Measurements from ENCODE around the gene ARHGEF17. TPM values are rescaled to one million over a fixed set of nuclear protein-coding genes. Genes with fewer than 3 reads are reported as not detected.
A peak's percentile ranks its signal among the peaks of the same experiment; 100 is the strongest.

ARHGEF17 gene
- 10 to 100 TPM in 1 of 2 donors, 1 to 10 TPM in 1; 8.6 to 13.4 TPM for total RNA-seq

DNA sequence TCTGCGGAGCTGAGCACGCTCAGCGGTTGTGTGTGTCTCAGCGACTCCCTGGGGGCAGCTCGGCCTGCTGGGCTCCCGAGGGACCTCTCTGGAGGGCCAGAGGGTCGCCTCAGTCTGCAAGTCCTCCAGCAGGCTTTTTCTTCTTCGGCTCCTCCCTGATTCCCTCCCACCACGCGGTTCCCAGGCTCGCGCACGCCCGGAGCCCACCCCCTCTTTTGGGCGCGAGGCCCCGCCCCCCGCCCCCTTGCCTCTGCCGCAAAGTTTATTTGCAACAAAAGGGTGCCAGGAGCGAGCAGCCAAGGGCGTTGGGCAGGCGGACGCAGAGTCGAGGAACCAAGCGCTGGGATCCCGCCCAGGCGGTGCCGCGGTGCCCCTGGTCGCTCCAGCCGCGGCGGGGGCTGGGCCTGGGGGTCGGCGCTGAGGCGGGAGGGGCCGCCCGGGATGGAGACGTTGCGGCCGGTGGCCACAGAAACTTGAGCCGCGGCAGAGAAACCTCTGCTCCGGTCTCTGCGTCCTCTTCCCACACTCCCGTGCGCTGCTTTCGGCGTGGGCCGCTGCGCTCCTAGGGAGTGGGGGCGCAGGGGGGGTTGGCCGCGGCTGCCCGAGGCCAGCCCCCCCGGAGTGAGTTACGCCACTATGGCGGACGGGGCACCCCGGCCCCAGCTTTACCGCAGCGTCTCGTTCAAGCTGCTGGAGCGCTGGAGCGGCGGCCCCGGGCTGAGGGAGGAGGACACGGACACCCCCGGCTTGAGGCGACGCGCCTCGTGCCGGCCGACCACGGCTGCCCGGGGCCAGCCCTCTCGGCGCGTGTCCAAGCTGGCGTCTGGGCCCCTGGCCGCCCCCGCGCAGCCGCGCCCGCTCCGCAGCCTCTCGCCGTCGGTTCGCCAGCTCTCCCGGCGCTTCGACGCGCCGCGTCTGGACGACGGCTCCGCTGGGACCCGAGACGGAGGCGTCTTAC lies at the start of gene ARHGEF17:
TSS of gene ARHGEF17 (plus strand) at position 274 of the 958 bp plus-strand sequence. CDS start at position 637, 363 bp downstream.
- peak within 1 kb of the TSS; percentile 87 for H3K27ac ChIP-seq
- H3K9me3 ChIP-seq = no peaks in the 10 kb centered on the region
- no peaks in the 10 kb centered on the region for H3K36me3 ChIP-seq
- H3K4me3 ChIP-seq = peak within 1 kb of the TSS; percentile 60
- TF ChIP-seq CTCF (IDR thresholded peaks at IDR 0.05) = no peak
- intact Hi-C loops (cut with DNase I) = no loop called here
- DNase-seq = peak; percentile 68
- peak within 1 kb of the TSS; percentile 73 to 77 for H3K9ac ChIP-seq (ENCODE audit: low read depth in 2 of 2, low read length in 2 of 2)
- no peaks in the 10 kb centered on the region for H3K27me3 ChIP-seq
- peaks cover 4% of the 10 kb centered on the region for H3K4me1 ChIP-seq

DNA sequence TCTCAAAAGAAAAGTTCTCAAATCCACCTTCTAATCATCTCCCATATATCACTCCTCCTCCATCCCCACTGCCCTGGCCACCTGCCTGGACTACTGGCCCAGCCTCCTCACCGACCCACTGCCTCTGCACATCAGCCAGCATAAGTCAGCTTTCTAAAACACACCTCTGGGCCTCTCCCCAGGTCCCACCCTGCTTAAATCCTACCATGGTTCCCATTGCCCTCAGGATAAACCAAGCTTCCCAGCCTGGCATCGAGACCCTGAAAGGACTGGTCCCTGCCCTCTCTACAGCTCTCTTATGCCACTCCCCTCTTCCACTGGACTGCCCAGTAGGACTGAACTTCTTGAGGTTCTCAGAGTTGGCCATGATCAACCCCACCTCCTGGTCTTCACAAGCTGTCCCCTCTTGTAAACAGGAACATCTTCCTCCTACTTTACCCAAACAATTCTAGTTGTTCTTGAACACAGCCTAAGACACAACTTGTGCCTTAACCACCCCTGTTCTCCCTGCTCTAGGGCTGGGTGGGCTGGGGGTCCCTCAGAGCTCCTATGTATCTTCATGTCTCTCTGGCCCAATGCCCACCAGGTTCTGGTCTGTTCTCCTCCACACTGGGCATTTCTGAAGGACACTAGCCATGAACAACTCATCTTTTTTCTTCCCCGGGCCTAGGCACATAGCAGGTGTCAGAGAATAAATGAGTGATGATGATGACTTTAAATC lies 48.5 kb upstream of the ARHGEF17 start:
- peaks cover 7% of the 10 kb centered on the region for H3K27me3 ChIP-seq
- TF ChIP-seq CTCF (IDR thresholded peaks at IDR 0.05) = no peak
- no peak for DNase-seq
- no peaks in the 10 kb centered on the region for H3K4me1 ChIP-seq
- intact Hi-C loops (cut with DNase I) = no loop called here
- no peak overlapping the region for H3K4me3 ChIP-seq
- no peaks in the 10 kb centered on the region for H3K36me3 ChIP-seq
- no peak overlapping the region for H3K9ac ChIP-seq (ENCODE audit: low read depth in 2 of 2, low read length in 2 of 2)
- no peaks in the 10 kb centered on the region for H3K9me3 ChIP-seq
- H3K27ac ChIP-seq = no peak overlapping the region

GRCh38 chr11:73260127-73260457 lies 48.0 kb upstream of the ARHGEF17 start:
- no peak overlapping the region for H3K4me3 ChIP-seq
- no peaks in the 10 kb centered on the region for H3K4me1 ChIP-seq
- H3K9ac ChIP-seq (ENCODE audit: low read depth in 2 of 2, low read length in 2 of 2) = no peak overlapping the region
- H3K27me3 ChIP-seq = peaks cover 7% of the 10 kb centered on the region
- H3K27ac ChIP-seq = no peak overlapping the region
- H3K9me3 ChIP-seq = no peaks in the 10 kb centered on the region
- intact Hi-C loops (cut with DNase I) = no loop called here
- H3K36me3 ChIP-seq = no peaks in the 10 kb centered on the region
- TF ChIP-seq CTCF (IDR thresholded peaks at IDR 0.05) = no peak
- no peak for DNase-seq

GRCh38 chr11:73262851-73263495 lies 45.1 kb upstream of the ARHGEF17 start:
- no peak for DNase-seq
- Histone ChIP-seq H3K9me3 (no peaks in the 10 kb centered on the region), H3K36me3 (no peaks in the 10 kb centered on the region), H3K4me3 (no peak overlapping the region), H3K4me1 (no peaks in the 10 kb centered on the region), H3K9ac (ENCODE audit: low read depth in 2 of 2, low read length in 2 of 2) (no peak overlapping the region), H3K27me3 (peaks cover 7% of the 10 kb centered on the region), H3K27ac (no peak overlapping the region)
- no peak for TF ChIP-seq CTCF (IDR thresholded peaks at IDR 0.05)
- intact Hi-C loops (cut with DNase I) = no loop called here

GRCh38 chr11:73263640-73264039 lies 44.4 kb upstream of the ARHGEF17 start:
- Histone ChIP-seq H3K27ac (no peak overlapping the region), H3K4me1 (no peaks in the 10 kb centered on the region), H3K36me3 (no peaks in the 10 kb centered on the region), H3K4me3 (no peak overlapping the region), H3K27me3 (peaks cover 7% of the 10 kb centered on the region), H3K9me3 (no peaks in the 10 kb centered on the region), H3K9ac (ENCODE audit: low read depth in 2 of 2, low read length in 2 of 2) (no peak overlapping the region)
- no peak for TF ChIP-seq CTCF (IDR thresholded peaks at IDR 0.05)
- intact Hi-C loops (cut with DNase I) = no loop called here
- no peak for DNase-seq
